UCSD-AML1 (cell line): Measurements from ENCODE around the gene TUBA1A.
"Not testable (repeated sequence)": the region's sequence is repeated elsewhere in the genome, so short reads cannot be mapped to it uniquely, and the experiment has no call there.

Source experiments
- DNase-seq: peaks from one replicate; lab custom pipeline; 2025; ENCODE audit not compliant: unreplicated experiment; lab: John Stamatoyannopoulos, UW

TUBA1A gene

DNA sequence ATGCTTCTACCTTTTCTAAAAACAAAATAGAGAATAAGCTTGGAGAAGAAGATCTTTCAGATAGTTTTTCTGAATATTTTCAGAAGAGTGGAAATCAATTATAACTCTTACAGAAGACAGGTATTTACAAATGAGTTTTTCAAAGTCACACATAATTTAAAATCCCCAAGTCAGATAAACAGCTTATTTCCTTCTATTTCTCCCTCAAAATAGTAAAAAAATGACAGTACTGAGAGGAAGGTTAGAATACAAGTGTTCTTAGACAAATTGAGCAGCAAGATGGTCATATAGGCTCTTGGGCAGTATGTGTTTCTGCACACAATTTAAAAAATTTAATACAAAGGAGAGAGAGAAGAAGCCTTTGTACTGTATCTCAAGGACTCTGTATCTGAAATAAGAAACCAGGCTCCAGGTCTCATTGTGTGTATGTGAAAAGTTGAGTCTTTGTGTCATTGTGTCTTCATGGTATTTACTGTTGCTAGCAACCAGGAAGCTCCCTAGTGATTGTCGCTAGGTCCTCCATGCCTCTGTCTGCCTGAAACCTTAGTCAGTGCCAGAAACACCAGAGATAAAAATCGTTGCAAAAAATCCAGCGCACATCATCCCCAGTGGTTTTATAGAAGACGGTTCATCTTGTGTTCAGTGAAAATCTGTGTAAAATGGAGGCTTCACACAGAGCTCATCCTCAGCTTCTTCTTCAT, 12.9 kb upstream of the TUBA1A start:
- no peak for DNase-seq

DNA sequence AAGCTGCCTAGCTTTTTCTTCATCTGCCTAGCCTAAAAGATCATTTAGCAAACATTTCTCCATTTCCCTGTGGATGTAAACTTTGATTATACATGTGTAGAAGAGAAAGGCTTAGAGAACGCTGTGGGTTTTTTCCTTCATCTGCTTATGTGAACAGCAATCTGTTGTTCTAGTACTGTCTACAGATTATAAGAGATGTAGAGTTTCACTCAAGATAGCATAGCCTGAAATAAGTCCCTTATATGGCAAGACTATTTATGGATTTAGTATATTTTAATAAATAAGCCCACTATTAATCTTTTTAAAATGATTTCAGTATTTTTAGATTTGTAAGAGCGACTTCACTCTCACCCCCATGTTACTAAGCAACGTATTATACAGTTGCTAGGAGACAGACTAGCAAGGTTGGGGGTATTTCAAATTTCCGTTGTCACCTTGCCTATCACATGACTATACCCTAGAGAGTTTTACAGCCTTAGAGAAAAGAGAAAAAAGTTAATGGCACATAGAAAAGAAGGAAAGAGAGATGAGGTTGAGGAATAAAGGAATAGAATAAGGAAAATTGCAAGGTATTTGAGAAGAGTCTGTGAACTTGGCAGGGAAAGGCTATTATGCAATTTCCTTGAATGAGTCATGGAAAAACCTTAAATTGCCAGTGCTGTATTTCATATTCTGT, 12.2 kb upstream of the TUBA1A start:
- DNase-seq: no peak

DNA sequence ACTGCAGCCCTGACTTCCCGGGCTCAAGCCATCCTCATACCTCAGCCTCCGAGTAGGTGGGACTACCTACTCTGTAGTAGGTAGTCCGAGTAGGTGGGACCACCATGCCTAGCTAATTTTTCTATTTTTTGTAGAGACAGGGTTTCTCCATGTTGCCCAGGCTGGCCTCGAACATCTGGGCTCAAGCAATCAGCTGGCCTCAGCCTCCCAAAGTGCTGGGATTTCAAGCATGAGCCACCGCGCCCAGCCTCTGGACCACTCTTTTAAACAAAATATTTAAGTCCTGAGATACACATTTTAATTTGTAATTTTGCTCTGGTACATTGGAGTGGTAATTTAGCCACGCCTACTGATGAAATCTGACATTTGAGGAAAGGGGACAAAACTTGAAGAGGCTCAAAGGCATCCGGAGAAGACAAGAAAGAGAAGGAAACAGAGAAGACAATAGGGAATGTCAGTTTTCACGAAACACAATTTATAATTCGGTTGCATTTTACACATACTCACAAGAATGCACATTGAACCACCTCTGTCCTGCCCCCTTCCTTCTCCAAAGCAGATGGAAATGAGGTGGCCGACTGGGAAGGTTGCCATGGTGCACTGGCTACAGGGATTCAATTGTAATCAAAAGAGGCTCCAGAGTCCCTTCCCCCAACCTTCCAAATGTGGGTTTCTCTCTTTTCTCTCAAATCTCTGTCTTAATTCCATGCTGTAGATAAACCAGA, 9.7 kb upstream of the TUBA1A start:
- DNase-seq: no peak

DNA sequence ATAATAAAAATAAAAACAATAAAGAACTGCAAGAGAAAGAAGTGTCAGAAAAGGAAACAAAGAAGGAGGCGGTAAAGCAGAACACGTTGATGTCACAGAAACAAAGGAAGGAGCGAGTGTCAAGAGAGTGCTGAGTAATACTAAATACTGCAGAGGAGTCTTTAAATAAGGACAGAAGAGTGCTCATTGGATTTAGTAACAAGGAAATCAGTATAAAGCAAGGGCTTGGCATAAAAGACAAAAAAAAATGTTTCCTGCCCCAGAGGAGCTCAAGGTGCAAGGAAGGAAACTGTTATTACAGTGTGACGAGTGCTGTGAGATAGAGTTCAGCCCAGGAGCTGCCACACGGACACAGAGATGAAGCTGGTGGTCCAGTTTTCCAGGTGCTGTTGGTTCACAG, 8.4 kb upstream of the TUBA1A start:
- DNase-seq: no peak

DNA sequence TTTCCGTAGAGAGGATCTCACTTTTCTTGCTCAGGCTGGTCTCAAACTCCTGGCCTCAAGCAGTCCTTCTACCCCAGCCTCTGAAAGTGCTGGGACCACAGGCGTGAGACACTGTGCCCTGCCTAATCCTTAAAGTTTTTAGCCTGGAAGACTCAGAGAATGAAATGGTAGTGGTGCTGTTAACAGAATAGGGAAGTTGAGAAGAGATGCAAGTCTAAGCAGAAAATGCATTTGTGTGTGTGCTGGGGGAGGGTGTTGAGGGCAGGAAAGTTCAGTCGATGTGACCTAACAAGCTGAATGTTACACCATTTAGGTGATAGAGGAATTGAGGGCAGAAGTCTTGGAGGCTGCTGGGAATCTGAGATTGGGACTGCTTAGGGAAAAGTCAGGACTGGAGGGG, 6.9 kb upstream of the TUBA1A start:
- peak; percentile 17 for DNase-seq

DNA sequence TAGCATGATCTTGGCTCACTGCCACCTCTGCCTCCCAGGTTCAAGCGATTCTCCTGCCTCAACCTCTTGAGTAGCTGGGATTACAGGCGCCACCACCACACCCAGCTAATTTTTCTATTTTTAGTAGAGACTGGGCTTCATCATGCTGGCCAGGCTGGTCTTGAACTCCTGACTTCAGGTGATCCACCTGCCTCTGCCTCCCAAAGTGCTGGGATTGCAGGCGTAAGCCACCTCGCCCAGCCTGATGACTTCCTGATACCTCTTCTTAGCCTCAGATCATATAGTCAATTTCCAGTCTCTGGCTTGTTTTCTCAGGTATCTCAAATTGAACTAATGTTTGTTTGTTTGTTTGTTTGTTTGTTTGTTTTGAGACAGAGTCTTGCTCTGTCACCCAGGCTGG, 4.9 kb upstream of the TUBA1A start:
- DNase-seq: not testable (repeated sequence)

DNA sequence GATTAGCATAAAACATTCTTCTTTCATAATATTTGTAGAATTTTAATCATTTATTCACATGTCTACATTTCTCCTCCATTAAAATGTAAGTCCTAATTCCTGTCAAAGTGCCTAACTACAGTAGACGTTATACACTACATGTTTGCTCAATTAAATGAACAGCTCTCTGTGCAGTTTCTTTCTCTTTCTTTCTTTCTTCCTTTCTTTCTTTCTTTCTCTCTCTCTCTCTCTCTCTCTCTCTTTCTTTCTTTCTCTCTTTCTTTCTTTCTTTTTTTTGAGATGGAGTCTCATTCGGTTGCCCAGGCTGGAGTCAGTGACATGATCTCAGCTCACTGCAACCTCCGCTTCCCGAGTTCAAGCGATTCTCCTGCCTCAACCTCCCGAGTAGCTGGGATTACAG, 2.6 kb upstream of the TUBA1A start:
- not testable (repeated sequence) for DNase-seq

DNA sequence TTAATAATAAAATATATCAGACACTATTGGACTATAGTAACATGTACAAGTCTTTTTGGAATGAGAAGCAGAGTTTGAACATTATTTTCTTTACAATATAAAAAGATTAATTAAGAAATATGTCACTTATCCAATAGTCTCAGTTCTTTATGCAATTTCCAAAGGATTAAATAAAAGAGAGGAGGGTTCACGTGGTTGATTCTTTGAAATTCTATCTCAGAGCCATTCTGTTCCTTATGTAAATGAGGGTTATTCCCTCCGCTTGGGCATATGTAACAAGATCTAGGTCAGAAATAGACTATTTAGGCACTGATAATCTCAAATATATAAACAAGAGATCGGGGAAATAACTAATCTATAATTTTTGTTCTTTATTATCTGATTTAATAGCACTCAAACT, 2.1 kb upstream of the TUBA1A start:
- no peak for DNase-seq

DNA sequence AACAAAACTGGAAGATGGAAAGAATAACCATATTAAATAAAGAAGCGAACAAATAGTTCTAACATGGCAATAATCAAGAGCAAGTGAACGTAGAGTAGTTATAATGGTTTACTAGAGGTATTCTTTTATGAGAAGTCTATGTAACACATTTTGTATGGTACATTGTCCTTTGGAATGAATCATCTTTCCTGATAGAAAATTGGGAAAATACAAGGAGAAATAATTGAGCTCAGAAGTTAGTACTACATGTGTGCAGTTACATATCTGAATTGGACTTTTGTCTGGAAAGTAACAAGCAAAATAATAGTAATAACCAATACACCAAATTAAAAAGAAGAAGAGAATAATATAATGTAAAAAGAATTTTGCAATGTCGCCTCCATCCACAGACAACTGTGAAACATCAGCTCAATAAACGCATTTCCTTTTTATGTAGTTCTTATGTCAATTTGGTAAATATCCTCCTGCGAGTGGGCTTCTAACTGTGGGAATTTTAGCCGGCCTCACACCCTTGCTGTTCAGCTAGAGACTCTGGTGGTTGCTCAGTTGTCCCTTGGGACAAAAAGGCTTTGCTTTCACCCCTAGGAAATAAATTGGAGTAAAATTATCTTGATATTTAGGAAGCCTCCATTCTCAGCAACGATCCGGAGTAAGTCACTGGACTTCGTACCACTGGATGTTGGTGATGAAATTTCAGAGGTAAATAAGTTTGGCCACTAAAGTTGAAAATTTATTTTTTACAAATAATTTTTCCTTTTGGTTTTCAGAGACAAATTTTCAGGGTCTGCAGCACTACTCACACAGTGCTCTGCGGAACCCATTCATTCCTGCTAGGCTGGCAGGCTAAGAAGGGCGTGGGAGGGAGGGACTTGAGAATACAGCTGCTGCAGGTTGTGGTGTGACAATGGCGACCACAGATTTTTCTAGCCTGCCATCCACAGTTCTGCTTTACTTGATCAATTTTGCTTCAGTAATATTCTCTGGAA, 1.1 kb upstream of the TUBA1A start:
- DNase-seq: no peak

DNA sequence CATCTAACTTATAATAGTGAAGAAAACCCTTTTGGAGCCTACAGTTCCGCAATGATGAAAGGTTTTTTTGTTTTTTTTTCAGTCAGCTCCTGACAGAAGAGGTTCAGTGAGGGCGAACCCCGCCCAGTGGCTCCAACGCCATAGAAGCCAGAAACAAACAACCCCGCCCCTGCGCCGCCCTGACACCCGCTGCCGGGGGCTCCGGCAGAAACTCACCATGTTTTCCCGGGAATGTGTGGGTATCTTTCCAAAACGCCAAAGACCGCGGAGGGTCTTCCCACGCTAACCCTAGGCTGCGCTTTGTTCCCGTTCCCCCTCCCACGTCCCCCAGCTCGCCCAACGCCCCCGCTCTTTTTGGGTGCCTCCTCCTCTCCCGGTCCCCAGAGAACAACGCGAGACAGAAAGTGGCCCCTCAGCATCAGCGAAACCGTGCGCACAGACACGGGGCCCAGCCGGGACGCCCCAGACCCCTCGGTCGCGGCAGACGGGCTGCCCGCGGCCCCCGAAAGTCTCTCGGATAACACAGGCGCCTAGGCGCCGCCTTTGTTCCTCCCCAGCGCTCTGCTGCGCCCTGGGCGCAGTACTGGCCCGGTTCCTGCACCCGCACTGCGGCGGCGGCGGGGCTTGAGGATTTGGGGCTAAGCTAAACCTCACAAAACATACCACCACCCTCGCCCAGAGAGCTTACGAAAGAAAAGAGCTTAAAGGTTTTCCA, 522 bp downstream of the TUBA1A start:
- DNase-seq: peak; percentile 71

DNA sequence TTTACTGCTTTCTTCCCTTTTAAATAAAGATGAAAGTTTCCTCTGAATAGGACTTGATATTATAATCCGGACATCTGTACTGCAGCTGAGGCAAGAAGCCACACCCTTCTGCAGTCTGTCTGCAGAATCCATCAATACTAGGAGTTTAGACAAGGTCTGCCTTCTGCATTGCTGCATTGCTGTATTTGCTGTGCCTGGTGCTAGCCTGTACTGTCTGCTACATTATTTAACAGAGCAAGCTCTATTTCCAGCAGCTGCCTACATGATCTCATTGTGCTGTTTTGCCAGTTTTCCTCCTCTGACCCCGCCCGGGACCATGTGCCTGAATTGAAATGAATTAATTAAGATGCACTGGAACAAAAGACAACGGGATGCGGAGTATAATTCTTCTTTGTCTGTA, 1.7 kb downstream of the TUBA1A start:
- no peak for DNase-seq

DNA sequence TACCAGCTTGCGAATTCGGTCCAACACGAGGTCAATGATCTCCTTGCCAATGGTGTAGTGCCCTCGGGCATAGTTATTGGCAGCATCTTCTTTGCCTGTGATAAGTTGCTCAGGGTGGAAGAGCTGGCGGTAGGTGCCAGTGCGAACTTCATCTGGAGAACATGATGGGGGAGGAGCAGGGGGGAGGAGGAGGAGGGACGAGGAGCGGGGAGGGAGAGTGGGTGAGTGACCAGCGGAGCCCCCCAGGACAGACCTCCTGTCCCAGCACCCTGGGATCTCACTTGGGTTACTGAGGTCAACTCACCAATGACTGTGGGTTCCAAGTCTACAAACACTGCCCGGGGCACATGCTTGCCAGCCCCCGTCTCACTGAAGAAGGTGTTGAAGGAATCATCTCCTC, 2.6 kb downstream of the TUBA1A start:
- DNase-seq: not testable (repeated sequence)

DNA sequence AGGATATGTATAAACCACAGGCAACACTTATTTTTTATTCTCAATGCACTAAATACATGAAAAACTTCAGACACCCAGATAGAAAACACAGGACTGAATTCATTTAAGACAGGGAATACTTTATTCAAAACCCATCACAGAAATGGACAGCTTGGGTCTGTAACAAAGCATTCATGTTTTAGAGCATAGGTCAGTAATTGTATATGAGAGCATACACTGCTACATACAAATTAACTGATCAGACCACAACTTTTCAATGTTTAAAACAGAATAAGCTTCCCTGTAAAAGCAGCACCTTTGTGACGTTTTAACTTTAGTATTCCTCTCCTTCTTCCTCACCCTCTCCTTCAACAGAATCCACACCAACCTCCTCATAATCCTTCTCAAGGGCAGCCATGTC, 4.2 kb downstream of the TUBA1A start:
- DNase-seq: not testable (repeated sequence)

DNA sequence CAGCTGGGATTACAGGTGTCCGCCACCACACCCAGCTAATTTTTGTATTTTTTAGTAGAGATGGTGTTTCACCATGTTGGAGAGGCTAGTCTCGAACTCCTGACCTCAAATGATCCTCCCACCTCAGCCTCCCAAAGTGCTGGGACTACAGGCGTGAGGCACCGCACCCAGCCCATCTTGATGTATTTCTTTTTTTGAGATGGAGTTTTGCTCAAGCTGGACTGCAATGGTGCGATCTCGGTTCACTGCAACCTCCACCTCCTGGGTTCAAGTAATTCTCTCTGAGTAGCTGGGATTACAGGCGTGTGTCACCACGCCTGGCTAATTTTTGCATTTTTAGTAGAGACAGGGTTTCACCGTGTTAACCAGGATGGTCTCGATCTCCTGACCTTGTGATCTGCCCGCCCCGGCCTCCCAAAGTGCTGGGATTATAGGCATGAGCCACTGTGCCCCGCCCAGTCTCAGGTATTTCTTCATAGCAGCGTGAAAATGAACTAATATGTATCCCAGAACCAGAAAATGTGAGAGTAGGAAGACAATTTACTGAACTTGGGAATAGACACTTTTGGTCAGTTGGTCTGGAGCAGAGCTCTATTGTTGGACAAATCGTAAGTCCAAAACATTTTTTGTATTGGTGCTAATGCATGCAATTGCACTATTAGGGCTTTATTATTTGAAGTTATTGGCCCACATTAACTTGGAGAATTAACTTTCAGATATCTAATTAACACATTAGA, 5.5 kb downstream of the TUBA1A start:
- not testable (repeated sequence) for DNase-seq

DNA sequence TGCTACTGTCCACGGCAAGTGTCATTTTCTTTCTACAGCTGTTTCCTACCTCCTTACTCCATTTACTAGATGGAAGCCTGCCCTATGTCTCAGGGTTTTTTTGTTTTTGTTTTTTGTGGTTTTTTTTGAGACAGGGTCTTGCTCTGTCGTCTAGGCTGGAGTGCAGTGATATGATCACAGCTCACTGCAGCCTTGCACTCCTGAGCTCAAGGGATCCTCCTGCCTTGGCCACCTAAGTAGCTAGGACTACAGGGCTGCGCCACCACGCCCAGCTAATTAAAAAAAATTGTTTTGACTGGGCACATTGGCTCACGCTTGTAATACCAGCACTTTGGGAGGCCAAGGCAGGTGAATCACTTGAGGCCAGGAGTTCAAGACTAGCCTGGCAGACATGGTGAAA, 14.7 kb downstream of the TUBA1A start:
- DNase-seq: no peak

DNA sequence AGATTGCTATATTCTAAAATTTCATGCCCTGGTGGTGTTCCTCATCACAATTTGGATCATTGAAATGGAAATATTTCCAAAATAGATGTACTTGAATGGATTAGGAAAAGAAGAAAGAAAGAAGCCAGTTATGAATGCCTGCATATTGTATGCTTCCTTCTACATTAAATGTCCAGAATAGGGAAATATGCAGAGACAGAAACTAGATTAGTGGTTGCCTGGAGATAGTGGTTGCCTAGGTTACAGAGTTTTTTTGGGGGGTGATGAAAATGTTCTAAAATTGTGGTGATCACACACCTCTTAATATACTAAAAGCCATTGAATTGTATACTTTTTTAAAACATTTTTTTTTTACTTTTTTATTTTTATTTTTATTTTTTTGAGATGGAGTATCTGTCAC, 18.0 kb downstream of the TUBA1A start:
- no peak for DNase-seq

DNA sequence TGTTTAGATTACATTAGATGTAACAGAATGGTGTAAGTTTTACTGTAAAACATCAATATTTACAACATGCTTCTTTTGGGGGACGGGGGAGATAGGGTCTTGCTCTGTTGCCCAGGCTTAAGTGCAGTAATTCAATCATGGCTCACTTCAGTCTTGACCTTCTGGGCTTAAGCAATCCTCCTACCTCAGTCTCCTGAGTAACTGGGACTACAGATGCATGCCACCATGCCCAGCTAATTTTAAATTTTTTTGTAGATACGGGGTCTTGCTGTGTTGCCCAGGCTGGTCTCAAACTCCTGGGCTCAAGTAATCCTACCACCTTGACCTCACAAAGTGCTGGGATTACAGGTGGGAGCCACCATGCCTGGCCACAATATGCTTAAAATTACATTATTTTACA, 23.8 kb downstream of the TUBA1A start:
- DNase-seq: no peak

DNA sequence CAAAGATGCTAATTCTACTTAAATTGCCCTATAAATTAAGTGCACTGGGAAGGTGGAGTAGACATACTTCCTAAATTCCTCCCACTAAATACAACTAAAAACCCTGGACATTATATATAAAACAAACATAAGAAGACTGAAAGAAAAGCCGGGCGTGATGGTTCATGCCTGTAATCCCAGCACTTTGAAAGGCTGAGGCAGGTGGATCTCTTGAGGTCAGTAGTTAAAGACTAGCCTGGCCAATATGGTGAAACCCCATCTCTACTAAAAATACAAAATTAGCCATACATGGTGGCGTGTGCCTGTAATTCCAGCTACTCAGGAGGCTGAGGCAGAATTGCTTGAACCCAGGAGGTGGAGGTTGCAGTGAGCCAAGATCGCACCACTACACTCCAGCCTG, 27.0 kb downstream of the TUBA1A start:
- not testable (repeated sequence) for DNase-seq

DNA sequence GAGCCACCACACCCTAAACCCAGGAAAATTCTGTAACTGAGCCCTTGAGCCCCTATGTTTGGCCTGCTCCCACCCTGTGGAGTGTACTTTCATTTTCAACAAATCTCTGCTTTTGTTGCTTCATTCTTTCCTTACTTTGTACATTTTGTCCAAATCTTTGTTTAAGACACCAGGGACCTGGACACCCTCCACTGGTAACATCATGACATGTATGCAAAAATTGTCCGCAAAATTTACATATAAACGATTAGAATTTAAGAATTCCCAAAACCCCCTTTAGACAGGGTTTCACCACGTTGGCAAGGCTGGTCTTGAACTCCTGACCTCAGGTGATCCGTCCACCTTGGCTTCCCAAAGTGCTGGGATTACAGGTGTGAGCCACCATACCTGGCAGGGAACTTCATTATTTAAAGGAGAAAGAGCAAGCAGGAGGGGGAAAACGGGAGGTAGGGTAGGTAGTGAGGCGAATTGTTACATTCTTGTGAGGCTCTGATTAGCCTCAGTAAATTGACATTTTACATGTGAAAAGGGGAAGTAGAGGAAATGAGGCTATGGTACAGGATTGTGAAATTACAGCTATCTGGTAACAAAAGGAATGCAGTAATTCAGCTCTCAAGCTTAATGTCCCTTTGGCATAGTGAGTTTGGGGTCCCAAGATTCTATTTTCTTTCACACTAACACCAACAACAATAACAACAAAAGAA, 27.6 kb downstream of the TUBA1A start:
- DNase-seq: no peak
